NT2/D1 (cell line): Measurements from ENCODE around the gene NBPF1.
"Not testable (repeated sequence)": the region's sequence is repeated elsewhere in the genome, so short reads cannot be mapped to it uniquely, and the experiment has no call there.

Experiments used
- SUZ12 ChIP-seq: IDR thresholded peaks from 2 replicates; pipeline ENCODE4 v1.6.1; 2011; ENCODE audit not compliant: insufficient read length, insufficient read depth; ENCODE audit errors: extremely low read depth
- YY1 ChIP-seq: IDR thresholded peaks from 2 replicates; pipeline ENCODE4 v1.6.1; 2011; ENCODE audit not compliant: insufficient read length, insufficient read depth
- ZNF274 ChIP-seq: IDR thresholded peaks from 2 replicates; pipeline ENCODE4 v1.6.1; 2011; ENCODE audit warnings: mild to moderate bottlenecking, low read depth, low read length

GRCh38 chr1:16553244-16553643 lies 60.1 kb downstream of the NBPF1 start:
- TF ChIP-seq ZNF274, YY1, SUZ12: not testable (repeated sequence)
